Mesenteric fat pad (tissue), 1 donor: ENCODE results near the gene BMP7. TPM values are rescaled to one million over a fixed set of nuclear protein-coding genes. Genes with fewer than 3 reads are reported as not detected.
"Not testable (repeated sequence)": the region's sequence is repeated elsewhere in the genome, so short reads cannot be mapped to it uniquely, and the experiment has no call there.

Source experiments
- DNase-seq: peaks from one replicate; pipeline ENCODE4 v3.0.0-alpha.2; 2020; ENCODE audit warnings: low spot score
- total RNA-seq: library from RNA; stranded (reverse); fragmentation: NEBNext Ultra II Directional; extraction: Animal tissue kit (Norgen Biotek cat#: 25700); gene quantifications from one replicate; pipeline ENCODE4 v1.2.1, GENCODE V29; 2021
- donor health status: DM: yes; HTN: yes; CAD: no.

The BMP7 gene
- total RNA-seq, 1 donor from 2014 or later: 0.16 TPM

GRCh38 chr20:57173986-57174385, 92.5 kb downstream of the BMP7 start:
- no peak for DNase-seq

GRCh38 chr20:57173041-57173440, 93.4 kb downstream of the BMP7 start:
- DNase-seq: no peak

- no peak for DNase-seq
Observed at GRCh38 chr20:57170343-57170742, 96.1 kb downstream of the BMP7 start.

GRCh38 chr20:57169162-57169561, 97.3 kb downstream of the BMP7 start:
- no peak for DNase-seq

- no peak for DNase-seq
Observed at GRCh38 chr20:57167971-57168701, 98.3 kb downstream of the BMP7 start.

GRCh38 chr20:57167292-57167655, 99.2 kb downstream of the BMP7 start:
- no peak for DNase-seq

GRCh38 chr20:57166568-57167291, 99.7 kb downstream of the BMP7 start:
- no peak for DNase-seq

GRCh38 chr20:57165427-57166004, 100.9 kb downstream of the BMP7 start:
- no peak for DNase-seq

- no peak for DNase-seq
Observed at GRCh38 chr20:57164872-57165271, 101.6 kb downstream of the BMP7 start.

GRCh38 chr20:57163041-57163440, 103.4 kb downstream of the BMP7 start:
- no peak for DNase-seq

- DNase-seq: no peak
Observed at GRCh38 chr20:57162362-57162652, 104.1 kb downstream of the BMP7 start.

- no peak for DNase-seq
Observed at GRCh38 chr20:57161478-57162361, 104.7 kb downstream of the BMP7 start.

- DNase-seq: no peak
Observed at GRCh38 chr20:57160985-57161384, 105.5 kb downstream of the BMP7 start.

- DNase-seq: no peak
Observed at GRCh38 chr20:57159945-57160610, 106.4 kb downstream of the BMP7 start.

GRCh38 chr20:57159193-57159851, 107.1 kb downstream of the BMP7 start:
- no peak for DNase-seq

GRCh38 chr20:57158474-57158873, 108.0 kb downstream of the BMP7 start:
- no peak for DNase-seq

- not testable (repeated sequence) for DNase-seq
Observed at GRCh38 chr20:57157787-57158186, 108.7 kb downstream of the BMP7 start.

- DNase-seq: no peak
Observed at GRCh38 chr20:57157106-57157691, 109.2 kb downstream of the BMP7 start.

- no peak for DNase-seq
Observed at GRCh38 chr20:57156011-57156729, 110.3 kb downstream of the BMP7 start.

- DNase-seq: no peak
Observed at GRCh38 chr20:57155415-57155814, 111.0 kb downstream of the BMP7 start.
